Measurements from ENCODE around the gene SMIM43. TPM values are rescaled to one million over a fixed set of nuclear protein-coding genes. Genes with fewer than 3 reads are reported as not detected.

The SMIM43 gene
- total and polyA plus RNA-seq, 2 of the 8 experiments (the other 6 are each of a cell fraction or from before 2014, with no cell fraction given) = 0.50 to 0.94 TPM

DNA sequence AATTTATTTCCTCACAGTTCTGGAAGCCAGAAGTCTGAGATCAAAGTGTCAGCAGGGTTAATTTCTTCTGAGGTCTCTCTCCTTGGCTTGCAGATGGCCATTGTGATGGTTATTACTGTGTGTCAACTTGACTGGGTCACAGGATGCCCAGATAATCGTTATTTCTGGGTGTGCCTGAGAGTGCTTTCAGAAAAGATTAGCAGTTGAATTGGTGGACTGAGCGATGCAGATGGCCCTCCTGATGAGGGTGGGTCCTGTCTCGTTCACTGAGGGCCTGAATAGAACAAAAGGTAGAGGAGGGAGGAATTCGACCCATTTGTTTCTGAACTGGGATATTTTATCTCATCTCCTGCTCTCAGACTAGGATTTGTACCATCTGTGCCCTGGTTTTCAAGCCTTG is 15.7 kb downstream of the SMIM43 start (continued):
- TF ChIP-seq HDAC2 (IDR thresholded peaks at IDR 0.05; ENCODE audit: borderline replicate concordance in 1 of 2, low read depth in 2 of 2, low read length in 2 of 2) = peak; percentile 47 to 78; a peak in 2 of 4 replicates

Measured in H1 (cell line).